SH-SY5Y (cell line): Measurements from ENCODE around the gene FYN.

ENCODE experiments used
- GATA2 ChIP-seq: IDR thresholded peaks from 2 replicates; pipeline ENCODE4 v1.6.1; 2011; ENCODE audit warnings: mild to moderate bottlenecking, low read depth, low read length
- GATA3 ChIP-seq: IDR thresholded peaks from 2 replicates; pipeline ENCODE4 v1.6.1; 2011; ENCODE audit warnings: low read depth, mild to moderate bottlenecking, low read length, moderate library complexity

DNA sequence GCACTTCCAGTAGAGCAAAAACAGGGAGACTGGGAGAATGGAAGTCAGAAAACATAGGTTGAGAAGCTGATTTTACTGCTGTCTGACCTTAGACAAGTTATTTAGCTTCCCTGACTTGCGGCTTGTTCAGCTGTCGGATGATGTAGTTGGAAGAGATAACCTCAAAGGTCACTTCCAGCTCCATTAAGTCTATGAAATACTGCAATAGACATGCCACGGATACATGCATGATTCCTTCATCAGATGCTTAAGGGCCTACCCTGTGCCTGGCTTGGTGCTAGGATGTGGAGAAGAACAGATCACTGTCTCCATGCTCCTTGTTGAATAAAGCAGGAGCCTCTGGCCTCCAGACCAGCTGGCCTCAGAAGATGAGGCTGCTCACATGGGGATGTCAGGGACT, 43.7 kb downstream of the FYN start:
- TF ChIP-seq GATA2 (no peak), GATA3 (no peak)
